Osteoblast (primary cell): ENCODE results near the gene LRRC56. TPM values are rescaled to one million over a fixed set of nuclear protein-coding genes. Genes with fewer than 3 reads are reported as not detected.

Experiments used
- DNase-seq: peaks from one replicate; pipeline ENCODE4 v3.0.0; 2011; ENCODE audit warnings: low spot score, mixed read lengths; ENCODE audit not compliant: insufficient read length; ENCODE audit errors: missing footprints
- H2AFZ ChIP-seq: 2 replicates; pipeline ENCODE4 v1.6.0; 2011; ENCODE audit warnings: mild to moderate bottlenecking, low read length
- H3K27ac ChIP-seq: 2 replicates; pipeline ENCODE4 v1.5.1; 2011; ENCODE audit warnings: mild to moderate bottlenecking, low read depth, low read length, moderate library complexity
- H3K27me3 ChIP-seq: 2 replicates; pipeline ENCODE4 v1.6.0; 2012; ENCODE audit warnings: mild to moderate bottlenecking, control low read depth, inconsistent platforms, low read length, moderate library complexity; ENCODE audit not compliant: insufficient read depth
- H3K36me3 ChIP-seq: 2 replicates; pipeline ENCODE4 v1.5.1; 2011; ENCODE audit warnings: mild to moderate bottlenecking, low read length, control low read depth, moderate library complexity; ENCODE audit not compliant: insufficient read depth
- H3K4me1 ChIP-seq: 2 replicates; pipeline ENCODE4 v1.5.1; 2011; ENCODE audit warnings: mild to moderate bottlenecking, low read length, control low read depth, moderate library complexity; ENCODE audit not compliant: insufficient read depth
- H3K4me2 ChIP-seq: 2 replicates; pipeline ENCODE4 v1.6.0; 2011; ENCODE audit warnings: mild to moderate bottlenecking, low read length; ENCODE audit not compliant: insufficient read depth
- H3K4me3 ChIP-seq: fragments of 200-600 bp; sonication (generic); 3 replicates; pipeline ENCODE4 v1.5.1; 2012; ENCODE audit warnings: mild to moderate bottlenecking, low read length, inconsistent platforms; ENCODE audit not compliant: insufficient read depth
- H3K79me2 ChIP-seq: 2 replicates; pipeline ENCODE4 v1.6.0; 2012; ENCODE audit warnings: mild to moderate bottlenecking, low read length, control low read depth, inconsistent platforms; ENCODE audit not compliant: insufficient read depth
- H3K9me3 ChIP-seq: 2 replicates; pipeline ENCODE4 v1.5.1; 2011; ENCODE audit warnings: low read depth, low read length, control low read depth
- H4K20me1 ChIP-seq: 2 replicates; pipeline ENCODE4 v1.6.0; 2012; ENCODE audit warnings: mild to moderate bottlenecking, low read length, control low read depth; ENCODE audit not compliant: insufficient read depth
- total RNA-seq: library from RNA; depleted of rRNA; stranded (reverse); fragments of >200 nt; gene quantifications from 2 replicates; pipeline ENCODE4 v1.2.3, GENCODE V29; 2012
- TF ChIP-seq, protein P1 (sequence below): IDR thresholded peaks from 2 replicates; pipeline ENCODE4 v1.5.1; 2011; ENCODE audit warnings: mild to moderate bottlenecking, low read depth, low read length, moderate library complexity; ENCODE audit errors: extremely low read depth

The LRRC56 gene
- total RNA-seq, 1 donor = 1.1 TPM

DNA sequence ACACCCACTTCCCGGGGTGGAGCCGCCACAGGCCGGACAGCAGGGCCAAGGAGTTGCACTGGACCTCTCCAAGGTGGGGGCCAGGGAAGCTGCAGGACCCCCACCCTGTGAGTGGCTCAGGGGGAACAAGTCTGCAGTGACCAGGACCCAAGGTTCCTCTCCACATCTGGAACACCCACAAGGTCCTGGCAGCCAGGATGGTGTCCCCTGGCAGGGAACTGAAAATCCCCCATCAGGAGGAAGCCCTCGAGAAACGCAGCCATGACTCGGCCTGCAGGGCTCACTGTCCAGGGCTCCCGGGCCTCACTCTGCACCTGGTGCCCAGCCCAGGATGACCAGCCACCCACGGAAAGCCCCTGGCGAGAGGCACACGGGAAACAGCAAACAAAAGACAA, 41.8 kb upstream of the LRRC56 start:
- H2AFZ ChIP-seq = no peak overlapping the region
- H3K4me3 ChIP-seq = no peak overlapping the region
- peaks cover 61% of the 10 kb centered on the region for H3K36me3 ChIP-seq
- no peaks in the 10 kb centered on the region for H3K27me3 ChIP-seq
- DNase-seq = peak; percentile 81
- H3K9me3 ChIP-seq = no peaks in the 10 kb centered on the region
- peaks cover 31% of the 10 kb centered on the region for H3K79me2 ChIP-seq
- H3K4me2 ChIP-seq = no peak overlapping the region
- no peaks in the 10 kb centered on the region for H3K4me1 ChIP-seq
- peaks cover 27% of the 10 kb centered on the region for H4K20me1 ChIP-seq
- TF ChIP-seq, protein P1, sequence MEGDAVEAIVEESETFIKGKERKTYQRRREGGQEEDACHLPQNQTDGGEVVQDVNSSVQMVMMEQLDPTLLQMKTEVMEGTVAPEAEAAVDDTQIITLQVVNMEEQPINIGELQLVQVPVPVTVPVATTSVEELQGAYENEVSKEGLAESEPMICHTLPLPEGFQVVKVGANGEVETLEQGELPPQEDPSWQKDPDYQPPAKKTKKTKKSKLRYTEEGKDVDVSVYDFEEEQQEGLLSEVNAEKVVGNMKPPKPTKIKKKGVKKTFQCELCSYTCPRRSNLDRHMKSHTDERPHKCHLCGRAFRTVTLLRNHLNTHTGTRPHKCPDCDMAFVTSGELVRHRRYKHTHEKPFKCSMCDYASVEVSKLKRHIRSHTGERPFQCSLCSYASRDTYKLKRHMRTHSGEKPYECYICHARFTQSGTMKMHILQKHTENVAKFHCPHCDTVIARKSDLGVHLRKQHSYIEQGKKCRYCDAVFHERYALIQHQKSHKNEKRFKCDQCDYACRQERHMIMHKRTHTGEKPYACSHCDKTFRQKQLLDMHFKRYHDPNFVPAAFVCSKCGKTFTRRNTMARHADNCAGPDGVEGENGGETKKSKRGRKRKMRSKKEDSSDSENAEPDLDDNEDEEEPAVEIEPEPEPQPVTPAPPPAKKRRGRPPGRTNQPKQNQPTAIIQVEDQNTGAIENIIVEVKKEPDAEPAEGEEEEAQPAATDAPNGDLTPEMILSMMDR = no peak
- no peak overlapping the region for H3K27ac ChIP-seq

DNA sequence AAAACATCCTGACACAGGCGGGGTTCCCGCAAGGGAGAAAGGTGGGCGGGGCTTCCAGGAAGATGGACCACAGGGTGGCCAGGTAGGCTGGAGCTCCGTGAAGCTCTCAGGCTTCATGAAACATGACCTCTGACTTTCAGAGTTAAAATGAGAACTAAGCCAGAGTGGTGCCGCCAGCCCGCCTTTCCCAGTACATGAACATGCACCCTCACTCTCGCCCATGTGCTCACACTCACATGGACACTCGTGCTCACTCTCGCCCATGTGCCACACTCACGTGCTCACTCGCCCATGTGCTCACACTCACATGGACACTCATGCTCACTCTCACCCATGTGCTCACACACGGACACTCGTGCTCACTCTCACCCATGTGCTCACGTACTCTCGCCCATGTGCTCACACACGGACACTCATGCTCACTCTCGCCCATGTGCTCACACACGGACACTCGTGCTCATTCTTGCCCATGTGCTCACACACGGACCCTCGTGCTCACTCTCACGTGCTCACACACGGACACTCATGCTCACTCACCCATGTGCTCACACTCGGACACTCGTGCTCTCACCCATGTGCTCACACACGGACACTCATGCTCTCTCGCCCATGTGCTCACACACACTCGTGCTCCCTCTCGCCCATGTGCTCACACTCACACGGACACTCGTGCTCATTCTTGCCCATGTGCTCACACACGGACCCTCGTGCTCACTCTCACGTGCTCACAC, 40.3 kb upstream of the LRRC56 start:
- TF ChIP-seq, protein P1 = no peak
- Histone ChIP-seq H3K27ac (no peak overlapping the region), H3K36me3 (peaks cover 66% of the 10 kb centered on the region), H3K9me3 (no peaks in the 10 kb centered on the region), H3K4me3 (no peak overlapping the region), H3K4me1 (no peaks in the 10 kb centered on the region), H3K79me2 (peaks cover 44% of the 10 kb centered on the region), H4K20me1 (peaks cover 37% of the 10 kb centered on the region), H2AFZ (no peak overlapping the region), H3K27me3 (no peaks in the 10 kb centered on the region), H3K4me2 (no peak overlapping the region)
- no peak for DNase-seq

DNA sequence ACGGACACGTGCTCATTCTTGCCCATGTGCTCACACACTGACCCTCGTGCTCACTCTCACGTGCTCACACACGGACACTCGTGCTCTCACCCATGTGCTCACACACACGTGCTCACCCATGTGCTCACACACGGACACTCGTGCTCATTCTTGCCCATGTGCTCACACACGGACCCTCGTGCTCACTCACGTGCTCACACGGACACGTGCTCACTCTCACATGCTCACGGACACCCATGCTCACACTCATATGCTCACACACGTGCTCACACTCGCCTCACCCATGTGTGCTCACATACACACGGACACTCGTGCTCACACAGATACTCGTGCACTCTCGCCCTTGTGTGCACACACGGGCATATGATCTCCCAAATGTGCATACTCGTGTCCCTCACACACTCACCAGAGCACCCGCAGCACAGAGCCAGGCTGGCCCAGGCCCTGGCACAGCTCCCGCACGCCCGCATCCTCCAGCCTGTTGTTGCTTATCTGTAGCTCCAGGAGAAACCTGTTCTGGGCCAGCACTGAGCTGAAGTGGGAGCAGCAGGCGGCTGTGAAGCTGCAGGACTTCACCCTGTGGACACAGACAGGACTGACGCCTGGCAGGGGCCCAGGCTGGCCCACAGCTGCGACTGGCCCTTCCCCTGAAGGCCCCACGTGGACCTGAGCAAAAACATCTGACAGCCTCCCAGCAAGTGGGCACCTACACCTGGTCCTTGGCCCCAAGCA, 39.6 kb upstream of the LRRC56 start:
- peaks cover 3% of the 10 kb centered on the region for H3K4me1 ChIP-seq

More for the DNA sequence above, 39.6 kb upstream of the LRRC56 start:
- TF ChIP-seq, protein P1 = no peak
- peaks cover 43% of the 10 kb centered on the region for H4K20me1 ChIP-seq
- no peaks in the 10 kb centered on the region for H3K27me3 ChIP-seq
- peaks cover 51% of the 10 kb centered on the region for H3K79me2 ChIP-seq
- H3K4me2 ChIP-seq = no peak overlapping the region
- H3K9me3 ChIP-seq = no peaks in the 10 kb centered on the region
- no peak overlapping the region for H3K4me3 ChIP-seq
- peak; percentile 84 for DNase-seq
- H2AFZ ChIP-seq = no peak overlapping the region
- H3K27ac ChIP-seq = no peak overlapping the region
- H3K36me3 ChIP-seq = peaks cover 63% of the 10 kb centered on the region
